Ishikawa (cell line): ENCODE measurements around the gene GCNA.

Experiments
- EGR1 ChIP-seq: IDR thresholded peaks from 2 replicates; pipeline ENCODE4 v1.6.1; 2012
- EP300 ChIP-seq: IDR thresholded peaks from 2 replicates; pipeline ENCODE4 v1.6.1; 2012; ENCODE audit warnings: borderline replicate concordance
- NFIC ChIP-seq: IDR thresholded peaks from 2 replicates; pipeline ENCODE4 v1.6.1; 2012
- TAF1 ChIP-seq: IDR thresholded peaks from 2 replicates; pipeline ENCODE4 v1.6.1; 2012; ENCODE audit warnings: low read depth, mild to moderate bottlenecking
- TEAD4 ChIP-seq: IDR thresholded peaks from 2 replicates; pipeline ENCODE4 v1.6.1; 2012
- YY1 ChIP-seq: IDR thresholded peaks from 2 replicates; pipeline ENCODE4 v1.6.1; 2012; ENCODE audit warnings: low read depth
- TF ChIP-seq, protein P1 (sequence below): IDR thresholded peaks from 2 replicates; pipeline ENCODE4 v1.6.1; 2012; ENCODE audit warnings: low read depth, mild to moderate bottlenecking

- TF ChIP-seq YY1 (no peak), TAF1 (no peak), TEAD4 (no peak), EGR1 (no peak), NFIC (no peak), EP300 (no peak)
- TF ChIP-seq, protein P1, sequence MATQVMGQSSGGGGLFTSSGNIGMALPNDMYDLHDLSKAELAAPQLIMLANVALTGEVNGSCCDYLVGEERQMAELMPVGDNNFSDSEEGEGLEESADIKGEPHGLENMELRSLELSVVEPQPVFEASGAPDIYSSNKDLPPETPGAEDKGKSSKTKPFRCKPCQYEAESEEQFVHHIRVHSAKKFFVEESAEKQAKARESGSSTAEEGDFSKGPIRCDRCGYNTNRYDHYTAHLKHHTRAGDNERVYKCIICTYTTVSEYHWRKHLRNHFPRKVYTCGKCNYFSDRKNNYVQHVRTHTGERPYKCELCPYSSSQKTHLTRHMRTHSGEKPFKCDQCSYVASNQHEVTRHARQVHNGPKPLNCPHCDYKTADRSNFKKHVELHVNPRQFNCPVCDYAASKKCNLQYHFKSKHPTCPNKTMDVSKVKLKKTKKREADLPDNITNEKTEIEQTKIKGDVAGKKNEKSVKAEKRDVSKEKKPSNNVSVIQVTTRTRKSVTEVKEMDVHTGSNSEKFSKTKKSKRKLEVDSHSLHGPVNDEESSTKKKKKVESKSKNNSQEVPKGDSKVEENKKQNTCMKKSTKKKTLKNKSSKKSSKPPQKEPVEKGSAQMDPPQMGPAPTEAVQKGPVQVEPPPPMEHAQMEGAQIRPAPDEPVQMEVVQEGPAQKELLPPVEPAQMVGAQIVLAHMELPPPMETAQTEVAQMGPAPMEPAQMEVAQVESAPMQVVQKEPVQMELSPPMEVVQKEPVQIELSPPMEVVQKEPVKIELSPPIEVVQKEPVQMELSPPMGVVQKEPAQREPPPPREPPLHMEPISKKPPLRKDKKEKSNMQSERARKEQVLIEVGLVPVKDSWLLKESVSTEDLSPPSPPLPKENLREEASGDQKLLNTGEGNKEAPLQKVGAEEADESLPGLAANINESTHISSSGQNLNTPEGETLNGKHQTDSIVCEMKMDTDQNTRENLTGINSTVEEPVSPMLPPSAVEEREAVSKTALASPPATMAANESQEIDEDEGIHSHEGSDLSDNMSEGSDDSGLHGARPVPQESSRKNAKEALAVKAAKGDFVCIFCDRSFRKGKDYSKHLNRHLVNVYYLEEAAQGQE, result no peak
Measured at GRCh38 chrX:71626576-71626975, 48.3 kb downstream of the GCNA start.
